ENCODE data around the gene ANKHD1. TPM values are rescaled to one million over a fixed set of nuclear protein-coding genes. Genes with fewer than 3 reads are reported as not detected.

The ANKHD1 gene
- total and polyA plus RNA-seq, 9 donors: 48.3 to 141 (median 110) TPM

DNA sequence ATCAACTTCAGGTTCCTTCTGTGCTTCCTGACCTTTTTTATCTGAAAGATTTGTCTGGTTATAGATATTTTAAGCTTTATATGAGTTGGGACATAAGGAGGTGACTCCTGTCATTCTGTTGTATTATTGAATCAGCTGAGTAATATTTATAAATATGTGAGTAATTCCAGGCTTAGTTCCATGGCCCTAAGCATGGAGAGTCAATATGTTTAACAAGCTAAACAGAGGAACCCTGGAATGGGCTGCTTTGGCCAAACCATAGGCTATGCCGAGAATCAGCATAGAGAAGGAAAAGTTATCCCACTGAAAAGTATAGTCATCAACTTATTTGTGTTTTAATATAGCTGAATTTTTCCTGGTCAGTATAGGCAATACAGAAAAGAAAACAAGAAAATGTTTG is 138.6 kb downstream of the ANKHD1 start:
- 81 to 98% (median 93%) methylated on average over 1 of the region's 1 CpG for WGBS, 3 donors
- no peak for DNase-seq
- H3K27me3 ChIP-seq: no peaks in the 10 kb centered on the region
- no peaks in the 10 kb centered on the region for H3K36me3 ChIP-seq
- H3K27ac ChIP-seq: no peak overlapping the region
- no peaks in the 10 kb centered on the region for H3K9me3 ChIP-seq
- intact Hi-C loops (cut with DNase I): no loop called here
- H3K4me3 ChIP-seq: no peak overlapping the region
- no peaks in the 10 kb centered on the region for H3K4me1 ChIP-seq (ENCODE audit: insufficient read depth)
- no peak for TF ChIP-seq EP300 (IDR thresholded peaks at IDR 0.05)
- TF ChIP-seq, protein P1, sequence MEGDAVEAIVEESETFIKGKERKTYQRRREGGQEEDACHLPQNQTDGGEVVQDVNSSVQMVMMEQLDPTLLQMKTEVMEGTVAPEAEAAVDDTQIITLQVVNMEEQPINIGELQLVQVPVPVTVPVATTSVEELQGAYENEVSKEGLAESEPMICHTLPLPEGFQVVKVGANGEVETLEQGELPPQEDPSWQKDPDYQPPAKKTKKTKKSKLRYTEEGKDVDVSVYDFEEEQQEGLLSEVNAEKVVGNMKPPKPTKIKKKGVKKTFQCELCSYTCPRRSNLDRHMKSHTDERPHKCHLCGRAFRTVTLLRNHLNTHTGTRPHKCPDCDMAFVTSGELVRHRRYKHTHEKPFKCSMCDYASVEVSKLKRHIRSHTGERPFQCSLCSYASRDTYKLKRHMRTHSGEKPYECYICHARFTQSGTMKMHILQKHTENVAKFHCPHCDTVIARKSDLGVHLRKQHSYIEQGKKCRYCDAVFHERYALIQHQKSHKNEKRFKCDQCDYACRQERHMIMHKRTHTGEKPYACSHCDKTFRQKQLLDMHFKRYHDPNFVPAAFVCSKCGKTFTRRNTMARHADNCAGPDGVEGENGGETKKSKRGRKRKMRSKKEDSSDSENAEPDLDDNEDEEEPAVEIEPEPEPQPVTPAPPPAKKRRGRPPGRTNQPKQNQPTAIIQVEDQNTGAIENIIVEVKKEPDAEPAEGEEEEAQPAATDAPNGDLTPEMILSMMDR (IDR thresholded peaks at IDR 0.05): no peak
- TF ChIP-seq POLR2A (IDR thresholded peaks at IDR 0.05): no peak

DNA sequence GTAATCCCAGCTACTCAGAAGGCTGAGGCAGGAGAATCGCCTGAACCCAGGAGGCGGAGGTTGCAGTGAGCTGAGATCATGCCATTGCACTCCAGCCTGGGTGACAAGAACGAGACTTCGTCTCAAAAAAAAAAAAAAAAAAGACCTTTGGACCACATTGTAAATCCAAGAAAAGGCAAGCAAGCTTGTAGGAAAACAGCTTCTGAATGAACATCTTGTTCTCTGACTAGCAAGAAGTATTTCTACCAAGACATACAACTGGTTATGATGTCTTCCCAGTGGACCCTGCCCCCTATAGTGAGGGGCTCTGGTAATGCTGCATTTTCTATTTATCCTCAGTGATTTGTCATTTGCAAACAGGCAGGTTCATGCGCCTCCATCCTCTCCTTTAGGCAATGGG is 141.3 kb downstream of the ANKHD1 start:
- H3K9me3 ChIP-seq: no peaks in the 10 kb centered on the region
- peaks cover 5% of the 10 kb centered on the region for H3K4me1 ChIP-seq (ENCODE audit: insufficient read depth)
- H3K4me3 ChIP-seq: no peak overlapping the region
- no peaks in the 10 kb centered on the region for H3K27me3 ChIP-seq
- no peak for DNase-seq
- 92 to 95% (median 93%) methylated on average over 5 of the region's 5 CpGs for WGBS, 3 donors
- no peak overlapping the region for H3K27ac ChIP-seq
- TF ChIP-seq, protein P1 (IDR thresholded peaks at IDR 0.05): no peak
- no peak for TF ChIP-seq EP300 (IDR thresholded peaks at IDR 0.05)
- TF ChIP-seq POLR2A (IDR thresholded peaks at IDR 0.05): no peak
- intact Hi-C loops (cut with DNase I): no loop called here
- H3K36me3 ChIP-seq: no peaks in the 10 kb centered on the region

DNA sequence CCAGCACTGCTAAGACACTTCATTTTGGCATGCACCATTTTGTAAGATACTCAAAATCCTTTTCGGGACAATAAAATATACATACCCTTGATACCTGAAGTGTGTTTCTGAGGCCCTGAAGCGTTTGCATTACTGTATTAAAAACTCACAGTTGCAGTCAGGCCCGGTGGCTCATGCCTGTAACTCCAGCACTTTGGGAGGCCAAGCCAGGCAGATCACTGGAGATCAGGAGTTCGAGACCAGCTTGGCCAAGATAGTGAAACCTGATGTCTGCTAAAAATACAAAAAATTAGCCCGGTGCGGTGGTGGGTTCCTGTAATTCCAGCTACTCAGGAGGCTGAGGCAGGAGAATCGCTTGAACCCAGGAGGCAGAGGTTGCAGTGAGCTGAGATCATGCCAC is 143.4 kb downstream of the ANKHD1 start:
- H3K27ac ChIP-seq: no peak overlapping the region
- DNase-seq: no peak
- H3K4me3 ChIP-seq: no peak overlapping the region
- TF ChIP-seq, protein P1 (IDR thresholded peaks at IDR 0.05): no peak
- TF ChIP-seq EP300 (IDR thresholded peaks at IDR 0.05) (no peak), POLR2A (IDR thresholded peaks at IDR 0.05) (no peak)
- H3K36me3 ChIP-seq: no peaks in the 10 kb centered on the region
- WGBS, 3 donors: 96 to 98% (median 97%) methylated on average over 7 of the region's 7 CpGs
- H3K27me3 ChIP-seq: no peaks in the 10 kb centered on the region
- no peaks in the 10 kb centered on the region for H3K9me3 ChIP-seq
- intact Hi-C loops (cut with DNase I): loop anchor here in 2 of 4 donors (5.0 kb wide), 3 partner anchors 97 to 143 kb away; partner anchors contain the start of genes ANKHD1 (in 1 of the 2), IK (in 1 of the 2) and NDUFA2 (in 1 of the 2)
- peaks cover 15% of the 10 kb centered on the region for H3K4me1 ChIP-seq (ENCODE audit: insufficient read depth)

DNA sequence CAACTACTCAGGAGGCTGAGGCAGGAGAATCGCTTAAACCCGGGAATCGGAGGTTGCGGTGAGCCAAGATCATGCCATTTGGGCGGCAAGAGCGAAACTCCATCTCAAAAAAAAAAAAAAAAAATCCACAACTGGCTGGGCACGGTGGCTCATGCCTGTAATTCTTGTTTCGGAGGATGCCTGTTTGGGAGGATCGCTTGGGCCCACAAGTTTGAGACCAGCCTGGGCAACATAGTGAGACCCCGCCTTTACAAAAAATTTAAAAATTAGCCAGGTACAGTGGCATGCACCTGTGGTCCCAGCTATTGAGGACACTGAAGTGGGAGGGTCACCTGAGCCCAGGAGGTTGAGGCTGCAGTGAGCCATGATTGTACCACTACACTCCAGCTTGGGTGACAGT is 144.0 kb downstream of the ANKHD1 start:
- H3K4me1 ChIP-seq (ENCODE audit: insufficient read depth): peaks cover 15% of the 10 kb centered on the region
- H3K36me3 ChIP-seq: no peaks in the 10 kb centered on the region
- no peak overlapping the region for H3K27ac ChIP-seq
- no peaks in the 10 kb centered on the region for H3K27me3 ChIP-seq
- DNase-seq: no peak
- no peaks in the 10 kb centered on the region for H3K9me3 ChIP-seq
- intact Hi-C loops (cut with DNase I): loop anchor here in 2 of 4 donors (5.0 kb wide), 3 partner anchors 97 to 143 kb away; partner anchors contain the start of genes ANKHD1 (in 1 of the 2), IK (in 1 of the 2) and NDUFA2 (in 1 of the 2)
- H3K4me3 ChIP-seq: no peak overlapping the region
- WGBS, 3 donors: 96 to 98% (median 97%) methylated on average over 10 of the region's 10 CpGs
- TF ChIP-seq, protein P1 (IDR thresholded peaks at IDR 0.05): no peak
- no peak for TF ChIP-seq EP300 (IDR thresholded peaks at IDR 0.05)
- TF ChIP-seq POLR2A (IDR thresholded peaks at IDR 0.05): no peak

Measured in ovary (tissue), 9 donors.